Memory B cell (primary cell): ENCODE results near the gene SMTNL2.
"Not testable (repeated sequence)": the region's sequence is repeated elsewhere in the genome, so short reads cannot be mapped to it uniquely, and the experiment has no call there.

Experiments
- ATAC-seq: fragments of 150-1000 bp; cut with Tn5 transposase; 2 replicates; pipeline ENCODE4 v1.10.0; 2021; ENCODE audit warnings: low read depth, mild to moderate bottlenecking, moderate library complexity
- DNase-seq, 2 donors: peaks; one replicate each; pipeline ENCODE4 v3.0.0; 2022; ENCODE audit warnings: low spot score in 2 of 2
- H3K27ac Mint-ChIP-seq: one replicate; pipeline ENCODE4 v1.8.0; 2022; ENCODE audit warnings: mild to moderate bottlenecking, moderate library complexity, mixed read lengths
- H3K27me3 Mint-ChIP-seq: one replicate; pipeline ENCODE4 v1.8.0; 2022; ENCODE audit warnings: mixed read lengths
- H3K36me3 Mint-ChIP-seq: one replicate; pipeline ENCODE4 v1.8.0; 2022; ENCODE audit warnings: mild to moderate bottlenecking, mixed read lengths
- H3K4me1 Mint-ChIP-seq: one replicate; pipeline ENCODE4 v1.8.0; 2022; ENCODE audit warnings: mixed read lengths
- H3K4me3 Mint-ChIP-seq: one replicate; pipeline ENCODE4 v1.8.0; 2022; ENCODE audit warnings: mild to moderate bottlenecking, moderate library complexity, mixed read lengths
- H3K9me3 Mint-ChIP-seq: one replicate; pipeline ENCODE4 v1.8.0; 2022; ENCODE audit warnings: mixed read lengths

Gene SMTNL2

GRCh38 chr17:4641297-4642195 lies 57.2 kb downstream of the SMTNL2 start, which contains the start of gene ALOX15:
ALOX15 (minus strand) TSS chr17:4641678; CDS start chr17:4641651, 27 bp downstream.
- H3K27ac Mint-ChIP-seq = no peak within 1 kb of the TSS
- no peaks in the 10 kb centered on the region for H3K36me3 Mint-ChIP-seq

DNA sequence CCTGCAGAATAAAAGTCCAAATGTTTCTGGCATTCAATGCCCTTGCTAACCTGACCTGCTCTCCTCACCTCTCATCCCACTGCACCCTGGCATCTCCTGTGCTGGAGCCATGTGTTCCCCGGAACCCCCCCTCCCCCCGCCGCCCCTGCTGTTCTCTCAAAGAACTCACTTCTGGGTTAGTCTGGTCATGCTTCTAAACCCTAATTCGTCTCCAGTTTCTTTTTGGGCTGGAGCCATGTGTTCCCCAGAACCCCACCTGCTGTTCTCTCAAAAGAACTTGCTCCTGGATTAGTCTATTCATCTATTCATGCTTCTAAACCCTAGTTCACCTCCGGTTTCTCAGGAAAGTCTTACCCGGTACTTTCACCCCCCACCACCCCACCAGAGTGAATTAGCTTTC lies 58.0 kb downstream of the SMTNL2 start:
- H3K36me3 Mint-ChIP-seq = no peaks in the 10 kb centered on the region

More at GRCh38 chr17:4641297-4642195, 57.2 kb downstream of the SMTNL2 start, which contains the start of gene ALOX15:
- ATAC-seq = no peak
- peaks cover 30% of the 10 kb centered on the region for H3K27me3 Mint-ChIP-seq
- no peaks in the 10 kb centered on the region for H3K9me3 Mint-ChIP-seq
- H3K4me3 Mint-ChIP-seq = no peak within 1 kb of the TSS
- peaks cover 25% of the 10 kb centered on the region for H3K4me1 Mint-ChIP-seq
- no peak for DNase-seq

GRCh38 chr17:4643676-4644075 lies 59.3 kb downstream of the SMTNL2 start:
- Mint-ChIP-seq H3K27ac (no peak overlapping the region), H3K27me3 (peaks cover 30% of the 10 kb centered on the region), H3K4me3 (no peak overlapping the region), H3K36me3 (no peaks in the 10 kb centered on the region), H3K9me3 (no peaks in the 10 kb centered on the region), H3K4me1 (peaks cover 17% of the 10 kb centered on the region)
- DNase-seq = no peak
- ATAC-seq = no peak

More for the DNA sequence above, 58.0 kb downstream of the SMTNL2 start:
- DNase-seq = no peak
- no peak for ATAC-seq
- peaks cover 21% of the 10 kb centered on the region for H3K4me1 Mint-ChIP-seq
- no peak overlapping the region for H3K27ac Mint-ChIP-seq
- no peak overlapping the region for H3K4me3 Mint-ChIP-seq
- H3K27me3 Mint-ChIP-seq = peaks cover 32% of the 10 kb centered on the region
- H3K9me3 Mint-ChIP-seq = no peaks in the 10 kb centered on the region

- Mint-ChIP-seq H3K4me3 (no peak overlapping the region), H3K27ac (no peak overlapping the region), H3K27me3 (peaks cover 30% of the 10 kb centered on the region), H3K9me3 (no peaks in the 10 kb centered on the region), H3K4me1 (peaks cover 11% of the 10 kb centered on the region), H3K36me3 (no peaks in the 10 kb centered on the region)
- ATAC-seq (no peak), DNase-seq (no peak)
Measured at GRCh38 chr17:4645642-4646041, 61.3 kb downstream of the SMTNL2 start.

- Mint-ChIP-seq H3K36me3 (no peaks in the 10 kb centered on the region), H3K4me1 (peaks cover 2% of the 10 kb centered on the region), H3K4me3 (no peak overlapping the region), H3K27ac (no peak overlapping the region), H3K27me3 (peaks cover 28% of the 10 kb centered on the region), H3K9me3 (no peaks in the 10 kb centered on the region)
- ATAC-seq (no peak), DNase-seq (no peak)
Measured at GRCh38 chr17:4648741-4649140, 64.4 kb downstream of the SMTNL2 start.

DNA sequence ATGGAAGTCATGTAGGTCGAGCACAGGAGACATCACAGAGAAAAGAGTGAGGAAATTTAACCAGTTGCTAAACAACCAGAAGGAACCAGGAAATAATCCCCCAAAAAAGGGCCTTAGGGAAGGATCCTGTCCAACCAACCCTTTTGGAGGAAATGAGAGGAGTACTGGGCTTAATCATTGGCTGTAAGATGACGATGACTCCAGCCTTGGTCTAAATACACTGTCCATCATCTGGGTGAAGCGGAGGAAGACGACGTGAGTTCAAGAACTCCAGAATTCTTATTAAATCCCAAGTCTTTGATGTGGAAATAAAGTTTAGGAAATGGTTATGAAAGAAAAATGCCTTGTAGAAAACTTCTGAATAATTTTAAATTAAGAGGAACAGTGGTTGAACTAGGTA lies 68.7 kb downstream of the SMTNL2 start:
- H3K9me3 Mint-ChIP-seq = no peaks in the 10 kb centered on the region
- no peak overlapping the region for H3K4me3 Mint-ChIP-seq
- DNase-seq (no peak), ATAC-seq (no peak)
- H3K4me1 Mint-ChIP-seq = peaks cover 2% of the 10 kb centered on the region
- no peaks in the 10 kb centered on the region for H3K36me3 Mint-ChIP-seq
- peaks cover 22% of the 10 kb centered on the region for H3K27me3 Mint-ChIP-seq
- H3K27ac Mint-ChIP-seq = no peak overlapping the region

GRCh38 chr17:4655933-4656332 lies 71.6 kb downstream of the SMTNL2 start:
- not testable (repeated sequence) for H3K27ac Mint-ChIP-seq, H3K36me3 Mint-ChIP-seq, H3K4me1 Mint-ChIP-seq, H3K9me3 Mint-ChIP-seq, H3K4me3 Mint-ChIP-seq, DNase-seq, ATAC-seq
- H3K27me3 Mint-ChIP-seq = peaks cover 17% of the 10 kb centered on the region

- Mint-ChIP-seq H3K9me3 (no peaks in the 10 kb centered on the region), H3K4me1 (no peaks in the 10 kb centered on the region), H3K27me3 (peaks cover 14% of the 10 kb centered on the region), H3K36me3 (no peaks in the 10 kb centered on the region), H3K27ac (no peak overlapping the region), H3K4me3 (no peak overlapping the region)
- DNase-seq (no peak), ATAC-seq (no peak)
Measured at GRCh38 chr17:4657678-4658077, 73.3 kb downstream of the SMTNL2 start.
